Dedifferentiated amniotic fluid mesenchymal stem cell (primary cell): ENCODE measurements around the gene PCK2.
A peak's percentile ranks its signal among the peaks of the same experiment; 100 is the strongest.

ENCODE experiments used
- DNase-seq: peaks from one replicate; pipeline ENCODE4 v3.0.0-alpha.2; 2016; ENCODE audit errors: extremely low spot score

PCK2 gene

DNA sequence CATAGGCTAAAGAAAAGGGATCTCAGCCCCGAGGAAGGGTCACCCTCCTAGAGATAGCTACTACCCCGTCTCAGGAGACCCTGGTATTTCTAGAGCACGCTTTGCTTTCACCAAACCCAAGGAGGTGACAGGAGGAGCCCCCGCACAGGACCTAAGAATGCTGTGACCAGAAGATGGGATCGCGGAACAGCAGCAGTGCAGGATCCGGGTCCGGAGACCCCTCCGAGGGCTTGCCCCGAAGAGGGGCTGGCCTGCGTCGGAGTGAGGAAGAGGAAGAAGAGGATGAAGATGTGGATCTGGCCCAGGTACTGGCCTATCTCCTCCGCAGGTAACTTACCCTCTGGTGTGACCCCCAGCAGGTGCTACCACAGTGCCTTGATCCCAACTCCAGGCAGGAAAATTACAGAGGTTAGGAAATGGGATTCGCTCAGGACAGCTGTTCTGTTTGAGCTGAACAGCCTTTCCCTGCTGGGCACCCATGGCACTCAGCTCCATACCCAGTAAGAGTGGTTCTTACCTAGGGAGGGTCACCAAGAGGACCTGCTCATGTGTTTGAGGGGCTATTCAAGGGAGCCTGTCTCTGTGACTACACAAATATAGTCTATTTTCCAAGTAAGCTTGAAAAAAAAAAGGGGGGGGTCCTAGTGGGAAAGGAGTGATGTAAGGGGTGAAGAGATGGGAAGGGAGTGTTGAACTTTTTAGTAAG lies 21.5 kb downstream of the PCK2 start:
- no peak for DNase-seq

DNA sequence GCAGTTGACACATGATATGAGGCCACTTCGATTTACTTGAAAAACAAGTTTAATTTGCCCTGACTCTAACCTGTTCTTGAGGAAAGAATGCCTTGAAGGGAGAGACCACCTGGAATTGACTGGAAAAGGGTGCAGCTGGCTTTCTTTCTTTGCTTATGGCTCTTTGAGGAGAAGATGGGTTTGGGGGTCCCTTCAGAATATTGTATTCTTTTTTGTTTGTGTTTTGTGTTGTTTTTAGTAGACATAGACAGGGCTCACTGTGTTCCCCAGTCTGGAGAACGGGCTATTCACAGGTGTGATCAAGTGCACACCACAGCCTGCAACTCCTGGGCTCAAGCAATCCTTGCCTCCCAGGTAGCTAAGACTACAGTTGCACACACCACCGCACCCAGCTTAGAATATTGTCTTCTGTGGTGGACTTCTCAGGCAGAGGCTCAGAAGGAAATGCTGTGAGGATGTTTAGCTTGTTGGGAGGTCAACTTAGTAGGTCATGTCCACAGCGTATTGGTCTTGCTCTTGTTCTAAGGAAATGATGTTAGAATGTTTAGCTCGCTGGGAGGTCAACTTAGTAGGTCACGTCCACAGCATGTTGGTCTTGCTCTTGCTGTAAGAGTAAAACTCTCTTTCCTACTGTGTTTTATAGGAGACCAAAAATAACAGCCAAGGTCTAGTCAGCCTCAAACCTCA lies 22.2 kb downstream of the PCK2 start:
- DNase-seq = no peak

DNA sequence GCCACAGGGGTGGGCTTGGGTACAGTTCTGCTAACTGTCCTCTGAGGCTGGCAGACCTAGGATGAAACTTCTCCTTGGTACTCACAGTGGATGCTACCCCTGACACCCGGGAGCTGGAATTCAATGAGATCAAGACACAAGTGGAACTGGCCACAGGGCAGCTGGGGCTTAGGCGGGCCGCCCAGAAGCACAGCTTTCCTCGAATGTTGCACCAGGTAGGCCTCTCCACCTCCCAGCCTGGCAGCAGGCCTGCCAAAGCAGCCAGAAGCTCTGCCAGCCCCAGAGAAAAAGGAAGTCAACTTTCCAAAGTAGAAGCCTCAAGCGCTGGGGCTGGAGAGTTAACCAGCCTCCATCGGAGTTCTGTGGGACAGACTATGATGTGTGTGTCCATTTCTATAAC lies 23.1 kb downstream of the PCK2 start:
- DNase-seq = no peak

DNA sequence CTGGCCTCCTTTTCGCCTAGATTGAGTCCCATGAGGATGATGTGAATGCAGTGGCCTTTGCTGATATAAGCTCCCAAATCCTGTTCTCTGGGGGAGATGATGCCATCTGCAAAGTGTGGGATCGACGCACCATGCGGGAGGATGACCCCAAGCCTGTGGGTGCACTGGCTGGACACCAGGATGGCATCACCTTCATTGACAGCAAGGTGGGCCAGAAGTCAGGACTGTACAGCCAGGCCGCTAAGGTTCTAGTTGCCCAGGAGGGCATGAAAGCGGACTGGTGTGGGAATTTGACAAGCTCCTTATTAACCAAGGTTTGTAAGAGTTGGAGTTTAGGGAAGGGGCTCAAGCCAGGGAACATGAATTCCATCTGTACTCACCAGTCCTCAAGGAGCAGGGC lies 25.6 kb downstream of the PCK2 start:
- no peak for DNase-seq

DNA sequence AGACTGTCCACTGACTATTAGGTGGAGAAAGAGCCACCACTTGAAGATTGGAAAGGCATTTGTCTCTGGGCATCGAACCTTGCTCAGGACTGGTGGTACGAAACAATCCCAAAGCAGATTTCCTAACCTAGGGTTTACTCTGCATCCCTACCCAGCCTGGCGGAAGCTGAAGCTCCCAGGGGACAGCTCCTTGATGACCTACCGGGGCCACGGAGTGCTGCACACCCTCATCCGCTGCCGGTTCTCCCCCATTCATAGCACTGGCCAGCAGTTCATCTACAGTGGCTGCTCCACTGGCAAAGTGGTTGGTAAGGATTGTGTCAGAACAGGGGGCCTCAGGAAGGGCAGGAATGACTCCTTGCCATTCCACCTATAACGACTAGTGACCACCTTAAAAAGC lies 27.1 kb downstream of the PCK2 start:
- no peak for DNase-seq

DNA sequence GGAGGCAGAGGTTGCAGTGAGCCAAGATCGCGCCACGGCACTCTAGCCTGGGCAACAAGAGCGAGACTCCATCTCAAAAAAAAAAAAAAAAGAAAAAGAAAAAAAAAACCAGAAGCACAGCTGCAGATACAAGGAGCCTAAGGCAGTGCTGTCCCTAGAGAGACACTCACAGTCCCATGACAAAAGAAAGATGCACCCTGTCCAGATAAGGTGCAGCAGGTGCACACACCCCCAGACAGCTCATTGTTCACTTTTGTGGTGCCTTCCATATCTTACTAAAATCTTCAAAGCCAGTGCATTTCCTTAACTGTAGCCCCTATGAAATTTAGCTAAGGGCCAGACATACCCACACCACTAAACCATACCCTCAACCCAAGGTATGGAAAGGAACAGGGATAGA lies 28.3 kb downstream of the PCK2 start:
- no peak for DNase-seq

DNA sequence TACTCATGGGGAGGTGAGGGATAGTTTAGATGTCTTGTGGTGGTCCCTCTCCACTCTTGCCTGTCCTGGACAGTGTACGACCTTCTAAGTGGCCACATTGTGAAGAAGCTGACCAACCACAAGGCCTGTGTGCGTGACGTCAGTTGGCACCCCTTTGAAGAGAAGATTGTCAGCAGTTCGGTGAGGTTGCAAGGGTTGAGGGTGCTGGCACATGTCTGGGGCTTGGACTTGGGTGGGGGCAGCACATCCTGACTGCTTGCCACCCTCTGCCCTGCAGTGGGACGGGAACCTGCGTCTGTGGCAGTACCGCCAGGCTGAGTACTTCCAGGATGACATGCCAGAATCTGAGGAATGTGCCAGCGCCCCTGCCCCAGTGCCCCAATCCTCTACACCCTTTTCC lies 28.8 kb downstream of the PCK2 start:
- no peak for DNase-seq

DNA sequence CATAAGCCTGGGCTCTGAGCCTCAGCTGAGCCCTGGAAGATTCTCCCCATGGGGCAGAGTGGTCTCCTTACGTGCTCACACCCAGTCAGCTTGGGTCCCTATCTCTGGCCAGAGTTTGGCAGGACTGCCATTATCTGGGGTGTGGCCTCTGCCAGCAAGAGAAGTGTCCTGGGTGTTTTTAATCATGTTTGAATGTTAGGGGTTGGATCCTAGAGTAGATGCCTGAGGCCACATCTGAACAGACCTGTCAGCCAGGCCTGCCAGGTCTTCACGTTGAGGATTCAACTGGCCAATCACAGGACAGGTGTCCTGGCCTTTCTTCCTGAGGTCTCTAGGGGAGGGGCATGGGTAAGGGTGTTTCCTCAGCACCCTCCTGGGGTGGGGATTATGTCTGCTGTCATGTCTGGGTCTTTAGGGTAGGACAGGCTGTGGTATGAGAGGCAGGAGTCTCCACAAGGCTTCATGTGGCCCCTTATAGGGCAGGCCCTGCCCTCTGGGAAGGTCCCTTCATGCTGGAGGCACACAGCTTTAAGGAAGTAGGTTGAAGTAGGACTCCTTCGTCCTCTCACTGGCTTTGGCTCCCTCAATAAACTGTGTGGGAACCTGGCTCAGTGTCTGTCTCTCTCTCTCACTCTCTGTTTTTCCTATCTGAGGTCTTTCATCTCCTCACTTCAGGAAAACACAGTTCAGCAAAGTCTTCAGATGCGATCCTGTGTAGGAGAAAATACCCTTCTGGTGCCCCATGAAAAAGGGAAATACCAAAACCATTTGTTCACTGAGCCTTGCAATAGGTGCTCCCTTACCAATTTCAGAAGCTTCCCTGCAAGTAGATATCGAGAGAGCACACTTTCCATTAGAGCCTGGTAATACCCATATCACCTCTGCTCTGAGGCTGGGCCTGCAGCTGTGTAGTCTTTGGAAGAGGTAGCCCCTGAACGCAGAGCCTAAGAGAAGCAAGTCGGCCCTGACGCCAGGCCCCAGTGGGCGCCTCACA lies 29.6 kb downstream of the PCK2 start:
- no peak for DNase-seq

DNA sequence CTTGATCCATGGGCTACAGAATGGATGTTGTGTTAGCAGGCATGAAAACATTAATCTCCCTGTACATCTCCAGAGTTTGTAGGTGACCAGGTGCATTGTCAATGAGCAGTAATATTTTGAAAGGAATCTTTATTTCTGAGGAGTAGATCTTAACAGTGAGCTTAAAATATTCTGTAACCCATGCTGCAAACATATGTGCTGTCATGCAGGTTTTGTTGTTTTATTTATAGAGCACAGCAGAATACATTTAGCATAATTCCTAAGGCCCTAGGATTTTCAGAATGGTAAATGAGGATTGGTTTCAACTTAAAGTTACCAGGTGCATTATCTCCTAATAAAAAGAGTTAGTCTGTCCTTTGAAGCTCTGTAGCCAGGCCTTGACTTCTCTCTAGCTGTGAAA lies 32.8 kb downstream of the PCK2 start:
- no peak for DNase-seq

DNA sequence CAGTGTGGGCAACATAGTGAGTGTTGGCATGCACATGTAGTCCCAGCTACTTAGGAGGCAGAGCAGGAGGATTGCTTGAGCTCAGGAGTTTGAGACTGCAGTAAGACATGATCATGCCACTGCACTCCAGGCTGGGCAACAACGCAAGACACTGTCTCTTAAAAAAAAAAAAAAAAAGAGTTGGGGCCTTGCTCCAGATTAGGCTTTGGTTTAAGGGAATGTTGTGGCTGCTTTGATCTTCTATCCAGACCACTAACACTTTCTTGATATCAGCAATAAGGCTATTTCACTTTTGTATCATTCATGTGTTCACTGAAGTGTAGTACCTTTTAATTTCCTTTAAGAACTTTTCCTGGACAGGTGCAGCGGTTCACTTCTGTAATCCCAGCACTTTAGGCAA lies 33.6 kb downstream of the PCK2 start:
- DNase-seq = no peak

DNA sequence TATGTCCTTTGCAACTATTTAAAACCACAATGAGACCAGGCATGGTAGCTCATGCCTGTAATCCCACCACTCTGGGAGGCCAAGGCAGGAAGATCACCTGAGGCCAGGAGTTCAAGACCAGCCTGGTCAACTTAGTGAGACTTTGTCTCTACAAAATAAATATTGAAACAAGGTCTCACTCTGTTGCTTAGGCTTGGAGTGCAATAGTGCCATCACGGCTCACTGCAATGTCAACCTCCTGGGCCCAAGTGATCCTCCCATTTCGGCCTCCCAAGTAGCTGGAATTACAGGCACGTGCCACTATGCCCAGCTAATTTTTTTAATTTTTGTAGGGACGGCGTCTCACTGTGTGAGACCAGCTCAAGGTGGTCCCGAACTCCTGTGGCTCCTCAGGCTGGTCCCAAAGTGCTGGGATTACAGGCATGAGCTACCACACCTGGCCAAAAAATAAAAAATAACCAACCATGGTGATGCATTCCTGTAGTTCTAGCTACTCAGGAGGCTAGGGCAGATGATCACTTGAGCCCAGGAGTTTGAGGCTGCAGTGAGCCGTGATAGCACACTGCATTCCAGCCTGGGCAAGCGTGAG lies 35.4 kb downstream of the PCK2 start:
- no peak for DNase-seq

DNA sequence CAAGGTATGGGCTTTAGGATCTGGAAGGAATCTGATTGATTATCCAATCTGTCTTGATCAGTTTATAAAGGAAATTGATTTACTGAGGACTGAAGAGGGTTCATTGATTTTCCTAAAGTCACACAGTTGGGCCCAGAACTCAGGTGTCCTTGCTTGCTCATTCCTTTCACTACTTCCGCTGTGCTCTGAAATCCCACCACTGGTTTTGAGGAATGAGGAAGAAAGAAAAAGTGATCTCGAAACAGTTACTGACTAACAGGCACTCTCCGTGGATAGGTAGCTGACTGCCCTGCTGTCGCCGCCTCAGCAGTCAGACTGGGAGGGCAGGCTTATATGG lies 36.2 kb downstream of the PCK2 start, which contains the start of gene FITM1:
Gene FITM1, plus strand, starts transcription at position 280 of the 337 bp plus-strand sequence. CDS start 905 bp downstream, outside the sequence.
- DNase-seq = no peak

DNA sequence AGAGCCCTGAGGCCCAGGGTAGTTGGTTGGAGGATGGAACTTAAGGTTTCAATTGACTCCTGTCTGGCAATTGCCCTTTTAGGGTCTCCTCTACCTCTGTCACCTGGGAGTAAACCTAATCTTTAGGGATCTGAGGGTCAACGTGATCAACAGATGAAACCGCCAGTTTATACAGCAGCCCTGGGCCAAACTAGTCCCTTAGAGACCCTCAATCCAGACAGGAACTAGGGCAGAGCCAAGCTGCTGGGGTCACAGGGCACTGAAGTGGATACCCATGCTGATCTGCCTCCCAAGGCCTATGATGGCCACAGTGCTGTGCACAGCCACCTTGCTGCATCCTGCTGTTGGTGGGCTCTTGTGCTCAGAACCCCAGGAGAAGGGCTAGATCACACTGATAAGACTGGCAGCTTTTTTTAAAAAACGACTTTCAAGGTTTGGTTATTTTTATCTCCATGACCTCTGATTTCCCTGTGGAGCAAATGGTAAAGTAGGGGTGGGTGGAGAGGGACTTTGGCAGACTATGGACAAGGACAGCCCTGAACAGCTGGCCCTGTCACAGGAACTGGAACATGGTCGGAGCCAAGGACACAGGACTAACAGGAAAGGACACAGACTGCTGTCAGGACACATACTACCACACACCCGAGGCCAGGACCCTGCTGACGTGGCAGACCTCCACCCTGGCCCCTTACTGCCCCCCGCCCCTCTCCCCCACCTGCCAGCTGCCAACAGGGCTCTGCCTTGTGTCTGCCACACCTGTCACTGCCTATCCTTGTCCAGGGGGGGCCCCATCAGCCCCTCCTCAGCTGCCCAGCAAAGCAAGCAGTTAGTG lies 36.8 kb downstream of the PCK2 start:
- no peak for DNase-seq

DNA sequence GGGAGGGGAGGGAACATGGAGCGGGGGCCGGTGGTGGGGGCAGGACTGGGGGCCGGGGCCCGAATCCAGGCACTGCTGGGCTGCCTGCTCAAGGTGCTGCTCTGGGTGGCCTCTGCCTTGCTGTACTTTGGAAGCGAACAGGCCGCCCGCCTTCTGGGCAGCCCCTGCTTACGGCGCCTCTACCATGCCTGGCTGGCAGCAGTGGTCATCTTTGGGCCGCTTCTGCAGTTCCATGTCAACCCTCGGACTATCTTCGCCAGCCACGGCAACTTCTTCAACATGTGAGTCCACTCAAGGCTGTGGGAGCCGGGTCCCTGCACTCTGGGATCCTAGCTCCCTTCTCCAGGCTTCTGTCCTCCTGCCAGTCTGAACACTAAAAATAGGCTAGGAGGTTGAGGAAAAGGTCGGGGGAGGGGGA lies 37.4 kb downstream of the PCK2 start:
- no peak for DNase-seq

DNA sequence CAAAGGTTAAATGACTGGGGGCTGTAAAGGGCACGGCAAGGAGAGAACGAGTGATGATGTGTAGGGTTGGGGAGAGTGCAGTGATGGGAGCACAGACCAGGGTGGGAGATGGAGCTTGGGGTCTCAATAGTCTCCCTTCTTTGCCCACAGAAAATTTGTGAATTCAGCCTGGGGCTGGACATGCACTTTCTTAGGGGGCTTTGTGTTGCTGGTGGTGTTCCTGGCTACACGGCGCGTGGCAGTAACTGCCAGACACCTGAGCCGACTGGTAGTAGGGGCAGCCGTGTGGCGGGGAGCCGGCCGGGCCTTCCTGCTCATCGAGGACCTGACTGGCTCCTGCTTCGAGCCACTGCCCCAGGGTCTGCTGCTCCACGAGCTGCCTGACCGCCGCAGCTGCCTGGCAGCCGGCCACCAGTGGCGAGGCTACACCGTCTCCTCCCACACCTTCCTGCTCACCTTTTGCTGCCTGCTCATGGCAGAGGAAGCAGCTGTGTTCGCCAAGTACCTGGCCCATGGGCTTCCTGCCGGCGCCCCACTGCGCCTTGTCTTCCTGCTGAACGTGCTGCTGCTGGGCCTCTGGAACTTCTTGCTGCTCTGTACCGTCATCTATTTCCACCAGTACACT lies 38.1 kb downstream of the PCK2 start:
- no peak for DNase-seq

DNA sequence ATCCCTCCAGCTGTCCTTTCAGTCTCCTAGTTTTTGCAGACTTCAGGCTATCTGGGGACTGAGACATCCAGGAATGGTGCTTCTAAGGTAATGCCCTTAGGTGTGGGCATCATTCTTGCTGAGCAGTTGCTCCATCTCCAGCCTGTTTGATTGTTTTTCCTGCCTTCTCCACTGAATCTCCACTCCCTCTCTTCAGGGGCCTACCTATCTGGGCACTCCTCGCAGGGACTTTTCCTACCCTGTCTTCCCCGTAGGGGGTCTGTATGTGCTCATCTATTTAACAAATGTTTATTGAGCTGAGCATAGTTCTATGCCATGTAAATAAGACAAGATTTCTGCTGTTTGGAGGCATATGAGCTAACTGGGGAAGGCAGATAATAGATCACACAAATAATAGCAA lies 38.9 kb downstream of the PCK2 start:
- DNase-seq = no peak

DNA sequence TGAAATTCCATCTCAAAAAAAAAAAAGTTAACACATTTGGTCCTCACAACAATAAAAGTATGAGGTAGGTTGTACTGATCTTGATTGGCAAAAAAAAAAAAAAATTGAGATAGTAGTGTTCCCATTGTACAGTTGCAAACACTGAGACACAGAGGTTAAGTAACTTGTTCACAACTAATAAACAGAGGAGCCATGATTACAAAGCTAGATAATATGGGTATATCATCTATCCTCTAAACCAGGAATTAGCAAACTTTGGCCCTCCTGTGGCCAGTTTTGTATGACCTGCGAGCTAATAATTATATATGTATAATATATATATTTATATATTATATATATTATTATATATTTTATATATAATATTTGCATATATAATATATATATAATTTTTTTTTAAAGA lies 39.6 kb downstream of the PCK2 start:
- DNase-seq = no peak

DNA sequence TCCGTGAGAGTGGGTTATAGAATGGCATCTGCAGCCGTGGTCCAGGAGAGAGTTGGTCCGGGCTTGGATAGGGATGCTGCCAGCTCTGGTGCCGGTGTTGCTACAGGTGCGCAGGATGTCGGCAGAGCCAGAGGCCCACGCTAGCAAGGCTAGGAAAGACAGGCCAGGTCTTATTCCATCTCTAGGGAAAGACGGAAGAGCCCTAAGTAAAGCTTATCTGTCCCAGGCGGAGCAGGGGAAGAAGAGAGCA lies 41.4 kb downstream of the PCK2 start:
- DNase-seq = no peak

DNA sequence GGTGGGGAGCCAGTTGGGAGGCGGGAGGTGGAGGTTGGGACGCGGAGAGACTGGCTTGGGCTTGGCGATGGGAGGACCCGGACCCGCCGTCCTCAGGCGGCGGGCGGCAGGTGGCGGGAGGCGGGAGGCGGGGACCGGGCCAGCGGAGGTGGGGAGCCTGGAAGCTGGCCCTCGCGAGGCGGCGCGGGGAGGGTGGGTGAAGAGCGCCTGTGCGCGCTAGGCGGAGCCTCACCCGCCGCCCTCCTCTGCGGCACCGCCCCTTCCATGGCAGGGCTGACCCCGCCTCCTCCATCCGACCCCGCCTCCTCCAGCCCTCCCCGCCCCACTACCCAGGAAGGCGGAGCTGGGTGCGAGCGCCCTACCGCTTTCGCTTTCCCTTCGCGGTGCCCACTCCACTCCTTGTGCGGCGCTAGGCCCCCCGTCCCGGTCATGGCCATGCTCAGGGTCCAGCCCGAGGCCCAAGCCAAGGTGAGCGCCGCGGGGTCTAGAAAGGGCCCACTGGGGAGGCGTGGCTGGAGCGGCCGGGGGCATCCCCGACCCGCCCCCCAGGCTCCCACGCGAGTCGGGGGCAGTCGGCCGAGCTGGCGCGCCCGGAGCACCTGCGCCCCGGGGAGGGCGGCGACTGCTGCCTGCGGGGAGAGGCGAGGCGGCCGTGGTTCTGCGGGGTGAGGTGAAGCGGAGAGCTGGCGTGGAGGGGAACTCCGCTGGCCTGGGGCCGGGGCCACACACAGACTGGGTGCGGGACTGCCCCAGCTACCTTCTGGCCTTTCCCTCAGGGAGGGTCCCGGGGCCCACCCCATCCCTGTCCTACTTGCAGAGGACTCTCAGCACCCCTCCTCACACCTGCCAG lies 41.9 kb downstream of the PCK2 start, which contains the start of gene PSME1:
Gene PSME1, plus strand, starts transcription at position 361 of the 850 bp plus-strand sequence. Its CDS starts 69 bp downstream, at position 430.
- DNase-seq = peak; percentile 82
